HepG2 (cell line): ENCODE measurements around the gene MTRF1. TPM values are rescaled to one million over a fixed set of nuclear protein-coding genes. Genes with fewer than 3 reads are reported as not detected.

ENCODE experiments used
- ARID4A ChIP-seq: sonication (generic); formaldehyde crosslinking; IDR thresholded peaks from 2 replicates; pipeline ENCODE4 v1.5.0; 2020; ENCODE audit warnings: mild to moderate bottlenecking, missing genetic modification reagents, borderline replicate concordance
- CBX1 ChIP-seq: IDR thresholded peaks from one replicate; pipeline ENCODE4 v1.6.1; 2016; ENCODE audit warnings: antibody characterized with exemption, low read depth
- HNRNPH1 ChIP-seq: fragments of 200-400 bp; formaldehyde crosslinking; optimal IDR thresholded peaks from 2 replicates; pipeline ENCODE3; 2017; ENCODE audit warnings: mild to moderate bottlenecking, low read depth, low read length
- HOXA5 ChIP-seq: sonication (generic); formaldehyde crosslinking; IDR thresholded peaks from 2 replicates; pipeline ENCODE4 v1.4.0; 2020; ENCODE audit warnings: missing genetic modification reagents
- NFATC3 ChIP-seq: sonication (generic); formaldehyde crosslinking; IDR thresholded peaks from 2 replicates; pipeline ENCODE4 v1.5.1; 2020; ENCODE audit warnings: mild to moderate bottlenecking, missing genetic modification reagents
- RXRA ChIP-seq: sonication (generic); formaldehyde crosslinking; IDR thresholded peaks from 2 replicates; pipeline ENCODE4 v1.5.1; 2020; ENCODE audit warnings: missing genetic modification reagents
- SMAD3 ChIP-seq: sonication (generic); formaldehyde crosslinking; IDR thresholded peaks from 2 replicates; pipeline ENCODE4 v1.4.0; 2020; ENCODE audit warnings: missing genetic modification reagents
- SNAPC4 ChIP-seq: sonication (generic); formaldehyde crosslinking; IDR thresholded peaks from 2 replicates; pipeline ENCODE4 v1.4.0; 2020; ENCODE audit warnings: mild to moderate bottlenecking, missing genetic modification reagents
- ZSCAN20 ChIP-seq: sonication (generic); formaldehyde crosslinking; IDR thresholded peaks from 2 replicates; pipeline ENCODE4 v1.4.0; 2020; ENCODE audit warnings: missing genetic modification reagents, mild to moderate bottlenecking, borderline replicate concordance
- polyA plus RNA-seq, 8 experiments: library from polyadenylated mRNA; depleted of rRNA in 3 of 8; stranded (reverse) in 7 of 8; unstranded in 1 of 8; fragments of >200 nt; fragmentation: Illumina TruSeq in 4 of 8; extraction: Trizol in 4 of 8; gene quantifications; 2 replicates each; pipeline versions ENCODE4 v1.2.1 to v1.2.3, GENCODE V29; 2011 to 2016; ENCODE audit warnings: low read depth in 4 of 8, missing spikeins in 1 of 8, mixed read lengths in 1 of 8; ENCODE audit not compliant: insufficient read depth in 1 of 8
- total RNA-seq, 5 experiments: library from RNA; depleted of rRNA; stranded (reverse); fragments of >200 nt; fragmentation: Illumina TruSeq; extraction: Trizol; gene quantifications; 2 replicates each; pipeline ENCODE4 v1.2.3, GENCODE V29; 2016; ENCODE audit warnings: low read depth in 1 of 5
- TF ChIP-seq, protein P1 (sequence below): sonication (generic); formaldehyde crosslinking; IDR thresholded peaks from 2 replicates; pipeline ENCODE4 v1.4.0; 2020; ENCODE audit warnings: missing genetic modification reagents

MTRF1 gene
- total and polyA plus RNA-seq, 2 of the 13 experiments (the other 11 are each of a cell fraction or from before 2014, with no cell fraction given), result 21.6 to 27.2 TPM

- no peak for TF ChIP-seq HOXA5 (CRISPR knock-in tag)
- no peak for TF ChIP-seq HNRNPH1
- TF ChIP-seq, protein P1, sequence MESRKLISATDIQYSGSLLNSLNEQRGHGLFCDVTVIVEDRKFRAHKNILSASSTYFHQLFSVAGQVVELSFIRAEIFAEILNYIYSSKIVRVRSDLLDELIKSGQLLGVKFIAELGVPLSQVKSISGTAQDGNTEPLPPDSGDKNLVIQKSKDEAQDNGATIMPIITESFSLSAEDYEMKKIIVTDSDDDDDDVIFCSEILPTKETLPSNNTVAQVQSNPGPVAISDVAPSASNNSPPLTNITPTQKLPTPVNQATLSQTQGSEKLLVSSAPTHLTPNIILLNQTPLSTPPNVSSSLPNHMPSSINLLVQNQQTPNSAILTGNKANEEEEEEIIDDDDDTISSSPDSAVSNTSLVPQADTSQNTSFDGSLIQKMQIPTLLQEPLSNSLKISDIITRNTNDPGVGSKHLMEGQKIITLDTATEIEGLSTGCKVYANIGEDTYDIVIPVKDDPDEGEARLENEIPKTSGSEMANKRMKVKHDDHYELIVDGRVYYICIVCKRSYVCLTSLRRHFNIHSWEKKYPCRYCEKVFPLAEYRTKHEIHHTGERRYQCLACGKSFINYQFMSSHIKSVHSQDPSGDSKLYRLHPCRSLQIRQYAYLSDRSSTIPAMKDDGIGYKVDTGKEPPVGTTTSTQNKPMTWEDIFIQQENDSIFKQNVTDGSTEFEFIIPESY, result no peak
- TF ChIP-seq ZSCAN20 (CRISPR knock-in tag), result no peak
- TF ChIP-seq SNAPC4 (CRISPR knock-in tag), result no peak
- no peak for TF ChIP-seq ARID4A
- TF ChIP-seq CBX1, result no peak
- no peak for TF ChIP-seq RXRA (CRISPR knock-in tag)
- TF ChIP-seq NFATC3 (CRISPR knock-in tag), result no peak
- no peak for TF ChIP-seq SMAD3 (CRISPR knock-in tag)
Measured at GRCh38 chr13:41267106-41267505, 3.7 kb upstream of the MTRF1 start (continued).
